Activated CD4-positive, alpha-beta T cell treated with anti-CD3 and anti-CD28 coated beads, Interleukin-2, amount 50 U/mL, for 16 hours (primary cell): ENCODE data around the gene CSF2RB.

Experiments
- DNase-seq: peaks from one replicate; pipeline ENCODE4 v3.0.0-alpha.2; 2020

Gene CSF2RB

DNA sequence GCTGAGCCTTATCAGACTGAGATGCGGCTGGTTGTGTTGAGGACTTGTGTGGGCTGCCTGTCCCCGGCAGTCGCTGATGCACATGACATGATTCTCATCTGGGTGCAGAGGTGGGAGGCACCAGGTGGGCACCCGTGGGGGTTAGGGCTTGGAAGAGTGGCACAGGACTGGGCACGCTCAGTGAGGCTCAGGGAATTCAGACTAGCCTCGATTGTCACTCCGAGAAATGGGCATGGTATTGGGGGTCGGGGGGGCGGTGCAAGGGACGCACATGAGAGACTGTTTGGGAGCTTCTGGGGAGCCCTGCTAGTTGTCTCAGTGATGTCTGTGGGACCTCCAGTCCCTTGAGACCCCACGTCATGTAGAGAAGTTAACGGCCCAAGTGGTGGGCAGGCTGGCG, 25.5 kb downstream of the CSF2RB start:
- no peak for DNase-seq

DNA sequence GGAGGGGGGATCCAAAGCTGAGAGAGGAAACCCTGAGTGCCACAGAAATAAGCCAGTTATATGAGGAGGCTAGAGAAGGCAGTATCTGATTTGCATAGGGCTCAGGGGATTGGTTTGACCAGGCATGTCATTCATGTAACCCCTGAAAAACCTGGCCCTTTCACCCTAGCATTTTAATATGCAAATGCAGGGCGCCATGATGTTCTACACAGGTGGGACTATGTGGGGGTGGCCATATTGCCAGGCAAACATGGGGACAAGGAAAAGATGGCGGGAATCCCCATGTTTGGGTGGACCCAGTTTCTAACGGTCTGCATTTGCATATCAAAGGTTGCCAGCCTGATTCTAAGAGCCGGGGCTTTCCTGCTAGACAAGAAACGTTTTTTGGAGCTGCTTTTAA, 27.2 kb downstream of the CSF2RB start:
- no peak for DNase-seq

DNA sequence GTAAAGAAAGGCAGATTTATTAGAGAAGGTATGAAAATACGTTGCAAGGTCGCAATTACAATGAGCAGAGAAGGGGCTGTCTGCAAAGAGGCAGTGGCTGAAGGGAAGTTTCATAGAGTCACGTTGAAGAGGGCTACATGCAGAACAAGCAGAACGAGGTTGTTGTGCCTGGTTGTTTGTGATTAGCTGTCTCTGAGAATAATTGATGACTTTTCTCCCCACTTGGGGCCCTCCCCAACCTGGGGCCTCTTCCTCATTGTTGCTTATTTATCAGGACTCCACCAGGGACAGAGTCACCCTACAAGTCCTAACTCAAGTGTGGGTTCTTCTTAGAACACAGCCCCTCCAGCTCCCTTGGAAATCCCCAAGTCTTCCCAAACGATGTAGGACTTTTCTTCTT, 29.1 kb downstream of the CSF2RB start:
- DNase-seq, result no peak

GRCh38 chr22:36946421-36947158, 33.2 kb downstream of the CSF2RB start:
- no peak for DNase-seq

- no peak for DNase-seq
Observed at GRCh38 chr22:36948273-36949225, 35.1 kb downstream of the CSF2RB start.

- DNase-seq, result no peak
Observed at GRCh38 chr22:36950797-36951590, 37.6 kb downstream of the CSF2RB start.

- DNase-seq, result no peak
Observed at GRCh38 chr22:36951746-36952145, 38.3 kb downstream of the CSF2RB start.

DNA sequence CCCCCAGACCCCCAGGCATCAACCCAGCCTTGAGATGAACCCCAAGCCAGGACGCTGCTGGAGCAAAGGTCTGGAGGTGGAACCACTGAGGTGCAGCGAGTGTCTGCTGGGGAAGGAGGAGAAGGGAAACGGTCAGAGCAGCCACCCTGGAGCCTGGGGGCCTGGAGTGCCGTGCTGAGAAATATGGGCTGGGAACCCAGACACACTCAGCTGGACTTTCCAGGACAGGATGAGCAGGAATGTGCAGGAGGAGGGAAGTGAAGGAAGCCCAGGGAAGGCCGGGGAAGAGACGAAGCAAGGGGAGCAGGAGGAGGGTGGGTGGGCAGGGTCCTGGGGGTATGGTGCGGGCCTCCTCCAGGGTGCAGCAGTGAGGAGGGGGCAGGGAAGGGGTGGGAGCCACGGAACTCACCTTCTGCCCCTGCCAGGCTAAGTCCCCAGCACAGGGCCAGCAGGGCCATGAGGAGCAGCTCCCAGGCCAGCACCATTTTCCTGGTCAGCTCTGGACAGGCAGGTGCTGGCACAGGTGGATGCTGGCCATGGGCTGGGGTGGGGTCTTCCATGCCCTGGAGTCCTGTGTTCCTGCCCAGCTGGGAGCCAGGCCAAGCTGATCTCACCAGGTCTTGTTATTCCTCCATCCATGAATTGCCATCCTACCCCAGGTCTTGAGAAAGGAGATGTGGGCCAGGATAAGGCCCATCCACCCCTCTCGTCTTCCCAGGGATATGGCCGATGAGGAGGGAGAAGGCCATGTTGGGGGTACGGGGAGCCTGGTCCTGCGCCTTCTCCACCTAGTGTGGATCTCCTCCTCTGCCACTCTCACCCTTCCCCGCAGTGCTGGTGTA, 40.0 kb downstream of the CSF2RB start:
- no peak for DNase-seq

GRCh38 chr22:36954251-36955014, 41.0 kb downstream of the CSF2RB start:
- DNase-seq, result no peak

- no peak for DNase-seq
Observed at GRCh38 chr22:36955691-36956090, 42.3 kb downstream of the CSF2RB start.

DNA sequence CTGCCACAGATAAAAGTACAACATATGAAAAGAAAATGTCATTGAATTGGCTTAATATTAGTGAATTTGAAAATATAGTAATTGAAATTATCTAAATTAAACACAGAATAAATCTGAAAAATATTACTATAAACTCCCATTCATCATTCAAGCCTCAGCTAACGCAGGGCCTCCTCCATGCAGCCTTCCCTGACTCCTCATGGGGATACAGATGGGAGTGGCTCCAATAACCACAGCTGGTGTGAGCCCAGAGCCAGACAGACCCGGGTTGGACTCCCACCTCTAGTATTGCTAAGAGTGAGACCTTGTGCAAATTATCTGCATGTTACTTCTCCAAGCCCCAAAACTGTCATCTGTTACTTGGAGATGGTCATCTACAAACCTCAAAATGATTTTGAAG, 44.9 kb downstream of the CSF2RB start:
- no peak for DNase-seq

DNA sequence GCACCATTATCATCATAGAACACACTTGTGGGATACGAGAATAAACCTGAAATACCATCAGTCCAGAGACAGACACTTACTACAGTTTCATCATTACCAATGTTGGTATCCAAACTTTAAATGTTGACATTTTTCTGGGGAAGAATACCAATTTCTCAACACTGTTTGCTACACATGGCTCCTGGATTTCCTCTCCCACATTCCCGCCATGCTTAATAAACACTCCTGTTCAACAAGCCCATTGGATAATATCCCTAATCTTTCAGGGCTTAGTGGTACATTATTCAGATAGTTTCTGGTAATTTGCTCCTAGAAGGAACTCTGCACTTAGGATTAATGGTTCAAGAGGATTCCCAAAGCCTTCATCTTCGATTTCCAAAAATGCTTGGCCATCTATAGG, 48.2 kb downstream of the CSF2RB start:
- no peak for DNase-seq

GRCh38 chr22:36963302-36963701, 49.9 kb downstream of the CSF2RB start:
- DNase-seq, result no peak

- no peak for DNase-seq
Observed at GRCh38 chr22:36964106-36964505, 50.7 kb downstream of the CSF2RB start.

GRCh38 chr22:36965696-36966095, 52.3 kb downstream of the CSF2RB start:
- no peak for DNase-seq

- no peak for DNase-seq
Observed at GRCh38 chr22:36966851-36967540, 53.6 kb downstream of the CSF2RB start.

GRCh38 chr22:36968249-36968964, 55.0 kb downstream of the CSF2RB start:
- no peak for DNase-seq

GRCh38 chr22:36971341-36972125, 58.1 kb downstream of the CSF2RB start:
- DNase-seq, result no peak

- no peak for DNase-seq
Observed at GRCh38 chr22:36976606-36977005, 63.2 kb downstream of the CSF2RB start.
